Posterior vena cava (tissue), 2 donors: Measurements from ENCODE around the gene MRM3. TPM values are rescaled to one million over a fixed set of nuclear protein-coding genes. Genes with fewer than 3 reads are reported as not detected.
"Not testable (repeated sequence)": the region's sequence is repeated elsewhere in the genome, so short reads cannot be mapped to it uniquely, and the experiment has no call there.

Experiments
- DNase-seq: peaks from one replicate; pipeline ENCODE4 v3.0.0-alpha.2; 2020; ENCODE audit warnings: low spot score
- intact Hi-C, 2 donors: fragments of 100-400 bp; cut with DNase I; formaldehyde crosslinking; loops; one replicate each; pipeline versions ENCODE4 v1.14.1 to v1.14.2; 2022 to 2023
- total RNA-seq, 2 donors: library from RNA; stranded (reverse); fragmentation: NEBNext Ultra II Directional; extraction: Animal tissue kit (Norgen Biotek cat#: 25700); gene quantifications; one replicate each; pipeline ENCODE4 v1.2.1, GENCODE V29; 2021
- donor health status: DM: yes; HTN: yes; CAD: no.
- donor health status: DM: yes; HTN: yes; CAD: no.

MRM3 gene
- total RNA-seq, 2 donors from 2014 or later = 7.4 to 7.8 TPM

- no peak for DNase-seq
- intact Hi-C loops = no loop called here
These were observed 24.8 kb downstream of the MRM3 start for GRCh38 chr17:806781-807522.

- no peak for DNase-seq
- intact Hi-C loops = no loop called here
These were observed 25.6 kb downstream of the MRM3 start for GRCh38 chr17:807523-808294.

- intact Hi-C loops = no loop called here
- DNase-seq = no peak
These were observed 29.1 kb downstream of the MRM3 start for GRCh38 chr17:811051-811784.

GRCh38 chr17:812638-813204, 30.6 kb downstream of the MRM3 start:
- intact Hi-C loops = no loop called here
- DNase-seq = no peak

GRCh38 chr17:814371-814770, 32.2 kb downstream of the MRM3 start:
- DNase-seq = no peak
- intact Hi-C loops = no loop called here

GRCh38 chr17:819251-819650, 37.1 kb downstream of the MRM3 start:
- no peak for DNase-seq
- intact Hi-C loops = no loop called here

GRCh38 chr17:823501-823902, 41.3 kb downstream of the MRM3 start:
- intact Hi-C loops = no loop called here
- no peak for DNase-seq

GRCh38 chr17:824378-824777, 42.2 kb downstream of the MRM3 start:
- intact Hi-C loops = no loop called here
- no peak for DNase-seq

- intact Hi-C loops = no loop called here
- no peak for DNase-seq
These were observed 43.1 kb downstream of the MRM3 start for GRCh38 chr17:825216-825615.

- no peak for DNase-seq
- intact Hi-C loops = no loop called here
These were observed 44.6 kb downstream of the MRM3 start for GRCh38 chr17:826778-827177.

- intact Hi-C loops = no loop called here
- DNase-seq = no peak
These were observed 46.6 kb downstream of the MRM3 start for GRCh38 chr17:828761-829160.

GRCh38 chr17:829614-830013, 47.5 kb downstream of the MRM3 start:
- DNase-seq, intact Hi-C loops: not testable (repeated sequence)

GRCh38 chr17:830381-830780, 48.2 kb downstream of the MRM3 start:
- DNase-seq = no peak
- intact Hi-C loops = no loop called here

GRCh38 chr17:830950-831349, 48.8 kb downstream of the MRM3 start:
- no peak for DNase-seq
- intact Hi-C loops = no loop called here

- intact Hi-C loops = no loop called here
- DNase-seq = no peak
These were observed 52.0 kb downstream of the MRM3 start for GRCh38 chr17:834136-834535.

- no peak for DNase-seq
- intact Hi-C loops = no loop called here
These were observed 53.1 kb downstream of the MRM3 start for GRCh38 chr17:835263-835662.

- intact Hi-C loops = not testable (repeated sequence)
These were observed 53.6 kb downstream of the MRM3 start for GRCh38 chr17:835721-836120.

GRCh38 chr17:836151-836550, 54.0 kb downstream of the MRM3 start:
- no peak for DNase-seq
- intact Hi-C loops = no loop called here

More at GRCh38 chr17:835721-836120, 53.6 kb downstream of the MRM3 start:
- not testable (repeated sequence) for DNase-seq

GRCh38 chr17:838486-838885, 56.3 kb downstream of the MRM3 start:
- intact Hi-C loops = no loop called here
- no peak for DNase-seq

GRCh38 chr17:841313-841712, 59.2 kb downstream of the MRM3 start:
- DNase-seq = no peak
- intact Hi-C loops = no loop called here
